AG09319 (cell line): ENCODE results near the gene CDH4.

ENCODE experiments used
- DNase-seq: peaks from one replicate; pipeline ENCODE4 v3.0.0-alpha.2; 2010; ENCODE audit warnings: low read depth; ENCODE audit errors: extremely low read depth
- CTCF ChIP-seq: IDR thresholded peaks from 2 replicates; pipeline ENCODE4 v1.5.1; 2011; ENCODE audit warnings: low read depth, mild to moderate bottlenecking, inconsistent platforms, low read length, moderate library complexity

The CDH4 gene

DNA sequence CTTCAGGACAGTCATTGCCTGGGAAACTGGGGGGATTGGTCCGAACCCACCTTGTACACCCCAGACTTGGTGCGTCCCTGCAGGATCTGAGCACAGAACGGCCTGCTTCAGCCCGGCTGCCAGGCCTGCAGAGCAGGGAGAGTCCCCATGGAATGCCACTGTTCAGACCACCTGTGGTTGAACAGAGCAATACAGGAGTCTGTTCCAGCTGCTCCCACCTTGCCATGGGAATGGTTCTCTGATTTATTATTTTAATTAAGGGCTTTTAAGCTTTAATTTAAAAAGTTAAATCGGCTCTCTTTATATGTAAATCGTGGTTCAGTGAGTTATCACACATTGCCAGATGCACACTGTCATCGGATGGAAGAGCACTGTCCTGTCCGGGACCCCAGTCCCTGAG lies 310.4 kb downstream of the CDH4 start:
- no peak for DNase-seq
- TF ChIP-seq CTCF: no peak

- no peak for TF ChIP-seq CTCF
- no peak for DNase-seq
Observed at GRCh38 chr20:61562897-61563504, 310.9 kb downstream of the CDH4 start.

DNA sequence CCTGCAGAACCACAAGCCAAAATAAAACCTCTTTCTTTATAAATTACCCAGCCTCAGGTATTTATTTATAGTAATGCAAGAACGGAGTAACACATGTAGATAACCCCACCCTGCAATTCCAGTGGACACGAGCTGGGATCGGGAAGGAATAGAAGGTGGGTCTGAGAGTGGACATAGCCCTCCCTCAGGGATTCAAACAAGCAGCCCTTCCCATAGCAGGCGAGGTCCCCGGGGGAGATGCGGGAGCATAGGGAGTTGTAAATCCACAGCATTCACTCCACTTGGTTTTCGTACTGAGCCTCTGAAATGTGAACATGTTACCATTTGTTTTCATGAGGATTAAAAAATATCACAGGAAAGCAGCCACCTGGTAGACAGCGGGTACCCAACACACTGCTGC lies 312.6 kb downstream of the CDH4 start:
- DNase-seq: no peak
- TF ChIP-seq CTCF: no peak

DNA sequence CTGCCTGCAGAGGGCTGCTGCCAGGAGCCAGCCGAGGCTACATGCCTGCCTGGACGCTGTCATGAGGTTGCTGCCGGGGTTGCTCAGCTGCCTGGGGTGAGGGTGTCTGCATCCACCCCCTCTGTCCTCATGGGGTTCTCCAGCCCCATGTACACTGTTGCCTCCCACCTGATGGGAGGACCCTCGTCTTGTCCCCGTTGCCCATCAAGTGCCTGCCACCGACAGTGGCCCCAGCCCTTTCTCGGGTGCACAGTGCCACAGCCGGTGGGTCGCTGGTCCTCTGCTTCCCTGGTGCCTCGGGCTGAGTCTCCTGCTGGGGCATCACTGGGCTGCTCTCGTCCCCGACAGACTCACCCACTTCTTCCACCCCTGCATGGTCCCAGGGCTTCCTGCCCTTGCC lies 313.7 kb downstream of the CDH4 start:
- no peak for TF ChIP-seq CTCF
- DNase-seq: no peak

GRCh38 chr20:61566691-61567090 lies 314.6 kb downstream of the CDH4 start:
- TF ChIP-seq CTCF: no peak
- DNase-seq: no peak

- no peak for TF ChIP-seq CTCF
- no peak for DNase-seq
Observed at GRCh38 chr20:61567204-61567603, 315.1 kb downstream of the CDH4 start.

- DNase-seq: no peak
- TF ChIP-seq CTCF: no peak
Observed at GRCh38 chr20:61569825-61570224, 317.8 kb downstream of the CDH4 start.
